SK-N-SH (cell line): ENCODE data around the gene APBA2.
A peak's percentile ranks its signal among the peaks of the same experiment; 100 is the strongest.
"Not testable (repeated sequence)": the region's sequence is repeated elsewhere in the genome, so short reads cannot be mapped to it uniquely, and the experiment has no call there.

ENCODE experiments used
- CTCF ChIP-seq: fragments of 200-600 bp; sonication (generic); IDR thresholded peaks from 2 replicates; pipeline ENCODE4 v1.6.1; 2017; ENCODE audit warnings: antibody characterized with exemption, mild to moderate bottlenecking, moderate library complexity
- EP300 ChIP-seq, 2 experiments: IDR thresholded peaks; 2 replicates each; pipeline versions ENCODE4 v1.4.0 to v1.6.1; 2012; ENCODE audit warnings: borderline replicate concordance in 1 of 2, low read depth in 1 of 2, low read length in 1 of 2
- FOXM1 ChIP-seq: IDR thresholded peaks from 2 replicates; pipeline ENCODE4 v1.4.0; 2012; ENCODE audit warnings: low read depth, mild to moderate bottlenecking
- RAD21 ChIP-seq: IDR thresholded peaks from 2 replicates; pipeline ENCODE4 v1.6.1; 2012; ENCODE audit warnings: mild to moderate bottlenecking, low read length
- RCOR1 ChIP-seq: fragments of 150-350 bp; IDR thresholded peaks from 2 replicates; pipeline ENCODE4 v1.6.1; 2017; ENCODE audit warnings: antibody characterized with exemption, low read length
- REST ChIP-seq: IDR thresholded peaks from 2 replicates; pipeline ENCODE4 v1.6.1; 2012; ENCODE audit warnings: mild to moderate bottlenecking, low read depth, low read length, moderate library complexity
- RFX5 ChIP-seq: IDR thresholded peaks from 2 replicates; pipeline ENCODE4 v1.6.1; 2012; ENCODE audit warnings: mild to moderate bottlenecking, improper control_type of control experiment, low read length
- SMC3 ChIP-seq: IDR thresholded peaks from 2 replicates; pipeline ENCODE4 v1.6.1; 2012; ENCODE audit warnings: low read depth, low read length, improper control_type of control experiment
- TCF12 ChIP-seq: IDR thresholded peaks from 2 replicates; pipeline ENCODE4 v1.4.0; 2012
- YY1 ChIP-seq: IDR thresholded peaks from 2 replicates; pipeline ENCODE4 v1.4.0; 2012; ENCODE audit warnings: low read depth, mild to moderate bottlenecking

- not testable (repeated sequence) for TF ChIP-seq YY1; RCOR1; FOXM1; REST; TCF12; EP300 (IDR thresholded peaks at IDR 0.05; ENCODE audit: borderline replicate concordance in 1 of 2, low read depth in 1 of 2, low read length in 1 of 2); RFX5
- TF ChIP-seq RAD21 (peak; percentile 59), CTCF (peak; percentile 83), SMC3 (peak; percentile 41; the same call in 1 of the 2 replicates)
These were observed 216.5 kb downstream of the APBA2 start for GRCh38 chr15:29102173-29102794.
